Choroid plexus epithelial cell (primary cell): ENCODE data around the gene FGD5.

ENCODE experiments used
- DNase-seq: peaks from one replicate; pipeline ENCODE4 v3.0.0-alpha.2; 2010; ENCODE audit warnings: low read depth
- H3K4me3 ChIP-seq: 2 replicates; pipeline ENCODE4 v1.5.1; 2011; ENCODE audit warnings: low read depth, mild to moderate bottlenecking, control low read depth, low read length, moderate library complexity
- CTCF ChIP-seq: conservative IDR thresholded peaks from 2 replicates; pipeline ENCODE4 v1.5.1; 2011; ENCODE audit warnings: low read depth, mild to moderate bottlenecking, control low read depth, inconsistent platforms, low read length, moderate library complexity

The FGD5 gene

GRCh38 chr3:14795996-14796395, 22.8 kb upstream of the FGD5 start:
- DNase-seq: no peak
- no peak for TF ChIP-seq CTCF
- no peak overlapping the region for H3K4me3 ChIP-seq

- no peak overlapping the region for H3K4me3 ChIP-seq
- DNase-seq: no peak
- no peak for TF ChIP-seq CTCF
Measured at GRCh38 chr3:14796403-14797077, 22.2 kb upstream of the FGD5 start.

- no peak overlapping the region for H3K4me3 ChIP-seq
- no peak for TF ChIP-seq CTCF
- no peak for DNase-seq
Measured at GRCh38 chr3:14797731-14798130, 21.0 kb upstream of the FGD5 start.

GRCh38 chr3:14798231-14798630, 20.5 kb upstream of the FGD5 start:
- DNase-seq: no peak
- H3K4me3 ChIP-seq: no peak overlapping the region
- no peak for TF ChIP-seq CTCF

DNA sequence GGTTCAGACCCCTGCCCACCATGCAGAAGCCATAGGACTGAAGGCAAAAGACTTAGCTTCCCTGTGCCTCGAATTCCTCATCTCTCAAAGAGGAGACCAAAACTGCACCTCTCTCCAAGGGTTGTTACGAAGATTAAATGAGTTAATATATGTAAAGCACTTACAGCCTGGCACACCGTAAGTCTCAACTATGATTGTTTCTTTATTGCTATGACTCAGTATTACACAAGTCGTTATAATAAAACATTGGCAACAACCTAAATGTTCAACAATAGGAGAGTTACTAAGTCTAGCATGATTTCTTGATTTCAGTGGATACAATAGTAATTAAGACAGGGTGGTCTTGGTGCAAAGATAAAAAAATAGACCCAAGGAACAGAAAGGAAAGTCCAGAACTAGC, 19.6 kb upstream of the FGD5 start:
- DNase-seq: no peak
- H3K4me3 ChIP-seq: no peak overlapping the region
- no peak for TF ChIP-seq CTCF

- no peak for DNase-seq
- no peak for TF ChIP-seq CTCF
Measured at GRCh38 chr3:14801031-14801430, 17.7 kb upstream of the FGD5 start.

DNA sequence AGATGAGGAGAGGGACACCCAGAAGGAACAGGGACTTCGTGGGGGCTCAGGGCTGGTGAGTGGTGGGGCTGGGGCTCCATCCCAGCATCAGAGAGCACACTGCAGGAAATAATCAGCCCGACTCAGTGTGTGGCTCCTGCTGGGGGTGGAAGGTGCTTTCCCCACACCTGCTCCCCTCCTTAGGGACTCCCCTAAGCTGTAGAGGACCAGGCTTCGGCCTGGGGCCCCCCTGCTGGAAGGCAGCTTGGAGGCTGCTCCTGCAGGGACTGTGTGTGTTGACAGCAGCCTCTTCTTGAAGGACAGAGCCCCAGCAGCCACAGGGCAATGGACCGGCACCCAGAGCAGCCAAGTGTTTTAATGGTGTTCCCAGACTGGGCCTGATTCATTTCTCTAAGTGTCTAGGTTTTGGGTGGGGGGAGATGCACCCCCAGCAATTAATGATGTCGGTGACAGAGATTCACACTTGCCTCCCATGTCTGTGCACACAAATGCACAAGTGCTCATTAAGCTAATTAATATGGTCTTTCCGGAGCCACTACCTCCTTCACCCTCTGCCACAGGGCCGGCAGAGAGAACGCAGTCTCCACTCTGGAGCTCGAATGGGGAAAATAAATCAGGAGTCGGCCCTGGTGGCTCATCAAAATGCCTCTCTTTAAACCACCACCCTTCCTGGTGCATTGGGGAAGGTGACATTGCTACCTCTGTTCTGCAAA, 16.9 kb upstream of the FGD5 start:
- TF ChIP-seq CTCF: no peak
- DNase-seq: no peak
- H3K4me3 ChIP-seq: no peak overlapping the region

More at GRCh38 chr3:14801031-14801430, 17.7 kb upstream of the FGD5 start:
- H3K4me3 ChIP-seq: no peak overlapping the region
